Stomach (tissue), 4 donors: ENCODE measurements around the gene ELANE.

Experiments
- EP300 ChIP-seq: sonication (generic); formaldehyde crosslinking; IDR thresholded peaks from one replicate; pipeline ENCODE4 v1.6.1; 2017; ENCODE audit warnings: antibody characterized with exemption
- TF ChIP-seq, protein P1 (sequence below), 7 experiments: fragments of 450-650 bp in 4 of 7; fragments of 200-600 bp in 3 of 7; sonication (generic) in 3 of 7; IDR thresholded peaks; one replicate each; pipeline ENCODE4 v1.5.1; 2016 to 2019; ENCODE audit warnings: antibody characterized with exemption in 7 of 7, control low read depth in 2 of 7, mild to moderate bottlenecking in 1 of 7

DNA sequence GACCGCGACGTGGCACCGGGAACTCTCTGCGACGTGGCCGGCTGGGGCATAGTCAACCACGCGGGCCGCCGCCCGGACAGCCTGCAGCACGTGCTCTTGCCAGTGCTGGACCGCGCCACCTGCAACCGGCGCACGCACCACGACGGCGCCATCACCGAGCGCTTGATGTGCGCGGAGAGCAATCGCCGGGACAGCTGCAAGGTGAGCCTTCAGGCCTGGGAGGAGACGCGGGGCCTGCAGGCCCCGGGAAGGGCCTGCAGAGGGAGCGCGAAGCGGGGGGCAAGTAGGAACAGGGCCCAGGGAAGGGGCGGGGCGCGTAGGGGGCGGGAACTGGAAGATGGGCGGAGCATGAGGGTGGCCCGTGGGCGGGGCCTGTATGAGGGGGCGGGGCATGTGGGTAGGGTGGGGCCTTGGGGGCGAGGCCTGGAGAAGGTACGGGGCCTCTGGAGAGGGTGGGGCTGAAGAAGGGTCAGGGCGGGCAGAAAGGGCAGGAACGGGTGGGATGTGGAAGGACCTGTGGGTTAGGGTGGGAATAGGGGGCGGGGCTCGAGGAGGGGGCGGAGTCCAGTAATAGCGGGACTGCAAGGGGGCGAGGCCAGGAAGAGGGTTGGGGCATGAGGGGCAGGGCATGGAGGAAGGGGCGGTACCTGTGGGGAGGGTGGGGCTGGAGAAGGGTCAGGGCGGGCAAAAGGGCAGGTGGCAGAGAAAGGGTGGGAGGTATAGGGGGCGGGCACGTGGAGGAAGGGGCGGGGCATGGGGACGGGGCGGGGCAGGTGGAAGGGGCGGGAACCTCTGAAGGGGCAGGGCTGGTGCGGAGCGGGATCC, 9.9 kb downstream of the ELANE start:
- TF ChIP-seq, protein P1, sequence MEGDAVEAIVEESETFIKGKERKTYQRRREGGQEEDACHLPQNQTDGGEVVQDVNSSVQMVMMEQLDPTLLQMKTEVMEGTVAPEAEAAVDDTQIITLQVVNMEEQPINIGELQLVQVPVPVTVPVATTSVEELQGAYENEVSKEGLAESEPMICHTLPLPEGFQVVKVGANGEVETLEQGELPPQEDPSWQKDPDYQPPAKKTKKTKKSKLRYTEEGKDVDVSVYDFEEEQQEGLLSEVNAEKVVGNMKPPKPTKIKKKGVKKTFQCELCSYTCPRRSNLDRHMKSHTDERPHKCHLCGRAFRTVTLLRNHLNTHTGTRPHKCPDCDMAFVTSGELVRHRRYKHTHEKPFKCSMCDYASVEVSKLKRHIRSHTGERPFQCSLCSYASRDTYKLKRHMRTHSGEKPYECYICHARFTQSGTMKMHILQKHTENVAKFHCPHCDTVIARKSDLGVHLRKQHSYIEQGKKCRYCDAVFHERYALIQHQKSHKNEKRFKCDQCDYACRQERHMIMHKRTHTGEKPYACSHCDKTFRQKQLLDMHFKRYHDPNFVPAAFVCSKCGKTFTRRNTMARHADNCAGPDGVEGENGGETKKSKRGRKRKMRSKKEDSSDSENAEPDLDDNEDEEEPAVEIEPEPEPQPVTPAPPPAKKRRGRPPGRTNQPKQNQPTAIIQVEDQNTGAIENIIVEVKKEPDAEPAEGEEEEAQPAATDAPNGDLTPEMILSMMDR (IDR thresholded peaks at IDR 0.05): no peak
- TF ChIP-seq EP300: no peak
